GM13977 (cell line): ENCODE data around the gene KCNK7.
A peak's percentile ranks its signal among the peaks of the same experiment; 100 is the strongest.

Experiments
- DNase-seq: peaks from one replicate; pipeline ENCODE4 v3.0.0; 2012; ENCODE audit warnings: low spot score
- in situ Hi-C: fragments of 300-500 bp; cut with MboI; formaldehyde crosslinking; loops from one replicate; pipeline ENCODE4 v1.12.0; 2022; ENCODE audit warnings: low sequenced_read_pairs, low pct_unique_long_range_greater_than_20kb, mixed read lengths, inconsistent platforms; ENCODE audit not compliant: unreplicated experiment
- TF ChIP-seq, protein P1 (sequence below): IDR thresholded peaks from 2 replicates; pipeline ENCODE4 v1.5.1; 2012; ENCODE audit warnings: mild to moderate bottlenecking, control low read depth; ENCODE audit not compliant: insufficient read depth; ENCODE audit errors: extremely low read depth, missing control alignments

The KCNK7 gene

DNA sequence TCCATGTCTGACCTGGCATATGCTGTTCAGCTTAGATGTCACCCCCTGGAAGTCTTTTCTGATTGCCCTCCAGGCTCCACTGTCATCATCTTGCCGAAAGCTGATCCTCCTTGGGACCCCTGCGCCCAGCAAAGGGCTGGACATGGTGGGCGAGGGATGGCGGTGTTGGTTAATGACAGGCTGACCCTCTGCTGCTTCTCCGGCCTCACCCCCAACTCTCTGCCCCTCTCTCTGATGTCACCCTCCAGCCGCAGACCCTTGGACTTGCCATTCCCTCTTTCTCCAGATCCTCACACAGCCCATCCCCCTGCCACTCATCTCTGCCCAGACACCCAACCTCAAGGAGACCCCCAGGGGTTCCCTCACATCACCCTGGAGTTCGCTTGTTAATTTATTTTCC lies 17.5 kb downstream of the KCNK7 start:
- no peak for DNase-seq
- TF ChIP-seq, protein P1, sequence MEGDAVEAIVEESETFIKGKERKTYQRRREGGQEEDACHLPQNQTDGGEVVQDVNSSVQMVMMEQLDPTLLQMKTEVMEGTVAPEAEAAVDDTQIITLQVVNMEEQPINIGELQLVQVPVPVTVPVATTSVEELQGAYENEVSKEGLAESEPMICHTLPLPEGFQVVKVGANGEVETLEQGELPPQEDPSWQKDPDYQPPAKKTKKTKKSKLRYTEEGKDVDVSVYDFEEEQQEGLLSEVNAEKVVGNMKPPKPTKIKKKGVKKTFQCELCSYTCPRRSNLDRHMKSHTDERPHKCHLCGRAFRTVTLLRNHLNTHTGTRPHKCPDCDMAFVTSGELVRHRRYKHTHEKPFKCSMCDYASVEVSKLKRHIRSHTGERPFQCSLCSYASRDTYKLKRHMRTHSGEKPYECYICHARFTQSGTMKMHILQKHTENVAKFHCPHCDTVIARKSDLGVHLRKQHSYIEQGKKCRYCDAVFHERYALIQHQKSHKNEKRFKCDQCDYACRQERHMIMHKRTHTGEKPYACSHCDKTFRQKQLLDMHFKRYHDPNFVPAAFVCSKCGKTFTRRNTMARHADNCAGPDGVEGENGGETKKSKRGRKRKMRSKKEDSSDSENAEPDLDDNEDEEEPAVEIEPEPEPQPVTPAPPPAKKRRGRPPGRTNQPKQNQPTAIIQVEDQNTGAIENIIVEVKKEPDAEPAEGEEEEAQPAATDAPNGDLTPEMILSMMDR: no peak
- in situ Hi-C loops: no loop called here

DNA sequence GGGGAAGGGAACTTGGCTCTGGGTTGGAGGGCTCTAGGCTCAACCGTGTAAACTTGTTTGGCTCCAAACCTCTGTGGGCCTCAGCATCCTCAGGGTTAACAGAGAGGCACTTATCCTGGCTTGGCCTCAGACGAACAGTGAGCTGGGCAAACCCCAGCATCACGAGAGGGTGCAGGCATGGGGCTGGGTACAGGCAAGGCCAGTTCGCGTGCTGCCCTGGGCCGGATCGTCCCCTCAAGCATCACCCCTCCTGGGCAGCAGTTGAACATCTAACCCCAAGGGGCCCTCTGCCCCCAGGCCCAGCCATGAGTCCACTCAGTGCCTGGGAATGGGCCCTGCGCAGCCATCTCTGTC lies 17.9 kb downstream of the KCNK7 start:
- in situ Hi-C loops: no loop called here
- no peak for DNase-seq
- TF ChIP-seq, protein P1: no peak

DNA sequence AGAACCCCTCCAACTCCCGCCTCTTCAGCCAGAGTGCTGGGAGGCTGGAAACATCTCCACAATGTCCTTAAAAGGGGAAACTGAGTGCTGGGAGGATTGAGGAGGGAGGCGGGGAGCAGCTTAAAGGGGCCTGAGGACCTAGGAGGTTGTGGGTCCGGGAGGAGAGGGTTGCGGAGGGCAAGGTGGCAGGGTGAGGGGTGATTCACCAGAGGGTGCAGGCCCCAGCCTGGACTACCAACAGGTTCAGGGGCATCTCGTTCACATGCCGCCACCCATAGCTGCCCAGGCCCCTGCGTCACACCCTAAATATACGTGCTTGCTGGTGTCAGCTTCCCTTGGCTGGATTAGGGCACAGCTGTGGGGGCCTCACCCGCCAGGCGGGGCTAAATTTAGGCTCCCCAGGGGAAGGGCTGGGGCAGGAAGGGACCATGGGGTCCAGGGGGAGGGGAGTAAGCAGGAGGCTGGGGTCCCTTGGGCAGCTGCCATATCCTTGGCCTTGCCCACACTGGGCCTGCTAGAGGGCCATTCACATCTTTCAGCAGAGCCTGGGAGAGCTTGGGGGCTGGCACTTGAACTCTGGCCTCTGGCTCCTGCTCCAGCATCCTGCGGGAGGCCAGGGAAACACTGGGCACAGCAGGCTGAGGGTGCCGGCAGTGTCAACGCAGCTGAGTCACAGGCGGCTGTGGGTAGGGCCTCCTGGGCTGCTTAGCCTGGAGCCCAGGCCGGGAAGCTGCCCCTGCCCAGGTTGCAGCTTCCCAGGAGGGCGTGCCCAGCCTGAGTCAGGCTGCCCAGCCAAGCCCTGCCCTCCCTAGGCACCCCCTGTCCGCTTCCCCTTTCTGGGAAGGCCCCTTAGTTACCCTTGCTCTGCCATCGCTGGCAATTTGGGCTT lies 18.5 kb downstream of the KCNK7 start:
- TF ChIP-seq, protein P1: no peak
- no peak for DNase-seq
- in situ Hi-C loops: no loop called here

DNA sequence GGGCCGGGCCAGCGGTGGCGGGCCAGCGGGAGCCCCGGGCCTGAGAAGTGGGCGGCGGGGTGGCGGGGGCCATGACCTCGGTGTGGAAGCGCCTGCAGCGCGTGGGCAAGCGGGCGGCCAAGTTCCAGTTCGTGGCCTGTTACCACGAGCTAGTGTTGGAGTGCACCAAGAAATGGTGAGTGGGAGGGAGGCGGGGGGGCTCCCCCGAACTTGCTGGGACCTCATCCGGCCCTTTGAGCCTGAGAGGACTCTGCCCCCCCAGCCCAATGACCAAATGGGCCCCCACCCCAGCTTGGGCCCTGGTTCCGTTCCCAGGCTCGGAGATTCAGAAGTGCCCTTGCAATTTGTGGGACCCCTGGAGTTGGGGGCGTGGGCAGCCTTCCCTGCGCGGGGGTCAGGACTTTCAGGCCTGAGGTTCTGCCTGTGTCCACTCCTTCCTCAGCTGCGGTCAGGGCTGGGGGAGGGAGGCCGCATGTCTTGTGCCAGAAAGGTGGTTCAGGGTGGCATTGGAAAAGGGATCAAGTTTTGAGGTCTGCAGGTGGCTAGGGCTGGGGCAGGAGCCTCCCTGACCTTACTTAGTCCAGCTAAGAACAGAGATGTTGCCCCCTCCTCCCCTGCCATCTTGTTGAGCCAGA lies 19.3 kb downstream of the KCNK7 start:
- DNase-seq: peak; percentile 58
- TF ChIP-seq, protein P1: no peak
- in situ Hi-C loops: no loop called here

DNA sequence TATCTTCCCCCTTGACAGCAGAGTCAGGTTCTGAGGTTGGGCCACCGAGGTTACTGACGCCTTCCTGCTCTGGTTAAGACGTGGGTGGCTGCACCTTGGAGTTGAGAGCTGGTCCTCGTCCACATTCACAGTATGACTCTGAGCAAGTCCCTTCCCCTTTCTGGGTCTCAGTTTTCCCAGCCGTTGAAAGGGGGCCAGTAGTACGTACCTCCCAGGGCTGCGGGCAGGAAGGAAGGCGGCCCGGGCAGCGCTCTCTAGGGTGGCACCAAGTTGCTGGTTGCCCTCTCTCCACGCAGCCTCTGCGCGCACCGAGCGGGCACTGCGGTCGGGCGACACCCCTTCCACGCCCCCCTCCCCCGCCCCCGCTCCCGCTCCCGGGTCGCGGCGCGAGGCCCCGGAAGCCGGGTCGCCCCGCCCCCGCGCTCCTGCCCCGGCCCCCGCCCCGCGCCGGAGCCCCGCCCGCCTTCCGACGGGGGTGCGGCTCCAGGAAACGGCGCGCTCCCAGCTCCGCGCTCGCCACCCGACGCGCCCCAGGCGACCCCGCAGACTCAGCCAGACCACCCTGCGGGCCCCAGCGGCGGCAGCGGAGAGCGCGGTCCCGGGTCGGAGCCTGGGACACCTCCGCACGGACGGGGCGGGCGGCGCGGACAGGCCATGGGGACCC lies 19.9 kb downstream of the KCNK7 start, which contains the start of gene EHBP1L1:
TSS of gene EHBP1L1 (plus strand) at position 486 of the 664 bp plus-strand sequence. CDS start 250 bp downstream, outside the sequence.
- TF ChIP-seq, protein P1: no peak
- in situ Hi-C loops: no loop called here
- DNase-seq: peak; percentile 95

DNA sequence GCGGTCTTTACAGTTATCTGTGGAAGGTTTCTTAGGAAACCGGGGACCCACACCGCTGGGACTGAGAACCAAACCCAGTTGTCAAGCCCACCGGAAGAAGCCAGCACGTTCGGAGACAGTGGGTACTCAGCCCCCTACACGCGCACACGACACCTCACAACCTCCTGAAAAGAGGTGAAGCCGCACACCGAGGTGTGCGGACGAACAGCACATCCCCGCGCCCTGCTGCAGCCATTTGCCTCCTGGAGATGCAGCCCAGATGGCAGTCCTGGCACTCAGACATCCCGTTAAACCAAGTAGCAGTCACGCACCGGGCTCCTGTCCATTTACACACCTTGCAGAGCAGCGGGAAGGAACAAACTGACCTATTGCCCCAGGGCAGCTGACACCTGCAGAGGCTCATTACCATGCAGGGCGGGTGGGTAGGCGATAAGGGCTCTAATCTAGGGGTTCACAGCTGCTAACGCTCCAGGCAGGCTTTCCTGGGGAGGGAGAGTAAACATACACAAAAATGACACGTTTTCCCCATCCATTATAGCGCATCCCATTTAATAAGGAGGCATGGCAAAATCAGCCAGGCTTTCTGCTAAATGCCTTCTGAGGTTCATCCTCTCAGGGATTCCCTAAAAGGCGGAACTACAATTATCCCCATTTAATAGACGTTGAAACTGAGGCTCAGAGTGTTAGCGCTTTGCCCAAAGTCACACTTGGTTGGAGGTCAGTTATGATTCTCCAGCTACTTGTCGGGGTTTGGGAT lies 20.6 kb downstream of the KCNK7 start:
- DNase-seq: peak; percentile 70
- TF ChIP-seq, protein P1: no peak
- in situ Hi-C loops: no loop called here
